ENCODE results near the gene POLN. TPM values are rescaled to one million over a fixed set of nuclear protein-coding genes. Genes with fewer than 3 reads are reported as not detected.

Gene POLN
- total and polyA plus RNA-seq, 2 experiments from 2014 or later, result 1.8 to 4.0 TPM

GRCh38 chr4:2262145-2262943 lies 20.4 kb upstream of the POLN start:
- ATAC-seq, result peak; percentile 91
- no peak overlapping the region for H3K27ac Mint-ChIP-seq
- H2AFZ ChIP-seq, result 0 out of 2 replicates have a peak overlapping the region, but pooled peaks have one; percentile 38

GRCh38 chr4:2261853-2262144 lies 19.9 kb upstream of the POLN start, which contains the start of gene MXD4:
Gene MXD4, minus strand, starts transcription at chr4:2262109. Its CDS starts 129 bp downstream, at chr4:2261980.
- Histone ChIP-seq H3K79me2 (replicated peaks; ENCODE audit: insufficient read depth) (no peaks in the 10 kb centered on the region), H3K4me1 (ENCODE audit: insufficient read depth) (no peaks in the 10 kb centered on the region), H3K27me3 (ENCODE audit: insufficient read depth) (0 out of 2 replicates have a peak, but pooled peaks cover 4% of the 10 kb centered on the region), H3F3A (replicated peaks; ENCODE audit: low read depth) (no peaks in the 10 kb centered on the region), H3K27ac (ENCODE audit: low read depth) (0 out of 2 replicates have a peak within 1 kb of the TSS, but pooled peaks have one; percentile 63), H3K4me3 (peak within 1 kb of the TSS; percentile 77), H3K4me2 (peak within 1 kb of the TSS; percentile 89), H3K36me3 (ENCODE audit: insufficient read depth) (no peaks in the 10 kb centered on the region), H2AFZ (0 out of 2 replicates have a peak within 1 kb of the TSS, but pooled peaks have one; percentile 63), H3K9me2 (ENCODE audit: insufficient read depth) (no peaks in the 10 kb centered on the region), H4K20me1 (replicated peaks; ENCODE audit: insufficient read depth) (no peaks in the 10 kb centered on the region)
- peak within 1 kb of the TSS; percentile 69 for H3K4me3 Mint-ChIP-seq
- peaks cover 13% of the 10 kb centered on the region for H3K4me1 Mint-ChIP-seq
- no peak within 1 kb of the TSS for H3K27ac Mint-ChIP-seq
- H3K9me3 Mint-ChIP-seq, result no peaks in the 10 kb centered on the region
- ATAC-seq (no peak), DNase-seq (ENCODE audit: low spot score) (no peak)
- no peaks in the 10 kb centered on the region for H3K36me3 Mint-ChIP-seq (ENCODE audit: low read depth)
- peaks cover 9% of the 10 kb centered on the region for H3K27me3 Mint-ChIP-seq (ENCODE audit: insufficient read depth, low read depth, poor library complexity)
- TF ChIP-seq CREB1 (CRISPR knock-in tag; IDR thresholded peaks at IDR 0.05; ENCODE audit: low read depth), result no peak
- no peak for TF ChIP-seq ZNF114 (CRISPR knock-in tag; IDR thresholded peaks at IDR 0.05)
- no peak for TF ChIP-seq STAT1 (IDR thresholded peaks at IDR 0.05; ENCODE audit: unreplicated experiment)
- no peak for TF ChIP-seq ZNF462 (CRISPR knock-in tag; IDR thresholded peaks at IDR 0.05)

More at GRCh38 chr4:2262145-2262943, 20.4 kb upstream of the POLN start:
- DNase-seq (ENCODE audit: low spot score), result peak; percentile 99
- Histone ChIP-seq H3K27me3 (ENCODE audit: insufficient read depth) (0 out of 2 replicates have a peak, but pooled peaks cover 4% of the 10 kb centered on the region), H3K4me3 (peak overlapping the region; percentile 69), H3K9me2 (ENCODE audit: insufficient read depth) (no peaks in the 10 kb centered on the region), H3K27ac (ENCODE audit: low read depth) (0 out of 2 replicates have a peak overlapping the region, but pooled peaks have one; percentile 63), H3K4me2 (peak overlapping the region; percentile 89), H4K20me1 (replicated peaks; ENCODE audit: insufficient read depth) (no peaks in the 10 kb centered on the region), H3F3A (replicated peaks; ENCODE audit: low read depth) (no peaks in the 10 kb centered on the region), H3K79me2 (replicated peaks; ENCODE audit: insufficient read depth) (no peaks in the 10 kb centered on the region), H3K4me1 (ENCODE audit: insufficient read depth) (no peaks in the 10 kb centered on the region), H3K36me3 (ENCODE audit: insufficient read depth) (no peaks in the 10 kb centered on the region)
- Mint-ChIP-seq H3K27me3 (ENCODE audit: insufficient read depth, low read depth, poor library complexity) (peaks cover 6% of the 10 kb centered on the region), H3K36me3 (ENCODE audit: low read depth) (no peaks in the 10 kb centered on the region), H3K4me3 (peak overlapping the region; percentile 69), H3K9me3 (no peaks in the 10 kb centered on the region), H3K4me1 (peaks cover 13% of the 10 kb centered on the region)
- TF ChIP-seq JUNB (IDR thresholded peaks at IDR 0.05; ENCODE audit: unreplicated experiment), result no peak
- no peak for TF ChIP-seq REST (IDR thresholded peaks at IDR 0.05; ENCODE audit: unreplicated experiment)
- no peak for TF ChIP-seq STAT1 (IDR thresholded peaks at IDR 0.05; ENCODE audit: unreplicated experiment)
- peak; percentile 85 for TF ChIP-seq POLR2AphosphoS5 (IDR thresholded peaks at IDR 0.05; ENCODE audit: low read depth)
- no peak for TF ChIP-seq NANOG (IDR thresholded peaks at IDR 0.05; ENCODE audit: borderline replicate concordance)
- peak; percentile 48; the same call in 1 of the 2 replicates for TF ChIP-seq CREB1 (CRISPR knock-in tag; IDR thresholded peaks at IDR 0.05; ENCODE audit: low read depth)
- no peak for TF ChIP-seq ZNF331 (CRISPR knock-in tag; IDR thresholded peaks at IDR 0.05; ENCODE audit: low read depth)
